ENCODE data around the gene KIAA0513.

DNA sequence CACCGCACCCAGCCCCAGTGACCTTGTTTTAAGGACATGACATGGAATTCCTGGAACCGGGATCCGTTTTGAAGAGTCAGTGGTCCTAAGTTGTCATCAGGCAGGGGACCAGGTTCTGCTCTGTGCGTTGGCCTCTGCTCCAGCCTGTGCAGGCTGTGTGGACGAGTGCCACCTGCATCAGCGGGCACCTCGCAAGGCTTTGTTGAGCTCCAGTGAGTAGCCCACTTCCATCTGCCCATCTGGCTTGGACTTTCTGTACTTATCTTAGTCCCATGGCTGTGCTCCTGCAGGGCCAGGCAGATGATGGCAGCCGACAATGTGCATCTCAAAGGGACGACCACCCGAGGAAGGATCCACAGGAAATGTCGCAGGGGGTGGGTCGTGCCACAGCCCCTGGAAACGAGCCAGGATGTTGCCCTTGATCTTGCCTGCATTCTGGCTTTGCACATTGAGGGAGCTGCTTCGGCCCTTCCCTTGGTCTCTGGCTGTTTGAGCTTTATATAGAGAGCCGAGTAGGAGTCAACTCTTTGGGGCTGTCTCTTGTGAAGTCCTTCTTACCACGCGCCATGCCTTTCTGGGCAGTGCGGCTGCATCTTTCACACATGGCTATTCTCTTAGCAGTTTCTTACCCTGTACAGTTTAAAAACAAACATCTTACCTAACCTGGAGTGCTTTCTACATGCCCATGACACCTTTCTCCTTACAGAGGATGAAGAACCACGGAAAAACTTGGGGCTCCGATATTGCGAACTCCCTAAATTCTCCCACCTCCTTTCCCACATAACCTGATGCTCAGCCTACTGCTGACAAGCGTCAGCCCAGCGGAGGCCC, 18.3 kb downstream of the KIAA0513 start:
- TF ChIP-seq, protein P1, sequence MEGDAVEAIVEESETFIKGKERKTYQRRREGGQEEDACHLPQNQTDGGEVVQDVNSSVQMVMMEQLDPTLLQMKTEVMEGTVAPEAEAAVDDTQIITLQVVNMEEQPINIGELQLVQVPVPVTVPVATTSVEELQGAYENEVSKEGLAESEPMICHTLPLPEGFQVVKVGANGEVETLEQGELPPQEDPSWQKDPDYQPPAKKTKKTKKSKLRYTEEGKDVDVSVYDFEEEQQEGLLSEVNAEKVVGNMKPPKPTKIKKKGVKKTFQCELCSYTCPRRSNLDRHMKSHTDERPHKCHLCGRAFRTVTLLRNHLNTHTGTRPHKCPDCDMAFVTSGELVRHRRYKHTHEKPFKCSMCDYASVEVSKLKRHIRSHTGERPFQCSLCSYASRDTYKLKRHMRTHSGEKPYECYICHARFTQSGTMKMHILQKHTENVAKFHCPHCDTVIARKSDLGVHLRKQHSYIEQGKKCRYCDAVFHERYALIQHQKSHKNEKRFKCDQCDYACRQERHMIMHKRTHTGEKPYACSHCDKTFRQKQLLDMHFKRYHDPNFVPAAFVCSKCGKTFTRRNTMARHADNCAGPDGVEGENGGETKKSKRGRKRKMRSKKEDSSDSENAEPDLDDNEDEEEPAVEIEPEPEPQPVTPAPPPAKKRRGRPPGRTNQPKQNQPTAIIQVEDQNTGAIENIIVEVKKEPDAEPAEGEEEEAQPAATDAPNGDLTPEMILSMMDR (IDR thresholded peaks at IDR 0.05) = no peak
- TF ChIP-seq EP300 (IDR thresholded peaks at IDR 0.05) = no peak
- no peak for TF ChIP-seq POLR2A (IDR thresholded peaks at IDR 0.05)
- TF ChIP-seq POLR2AphosphoS5 (IDR thresholded peaks at IDR 0.05) = no peak
